GM10847 (cell line): ENCODE data around the gene MSANTD2.

Source experiments
- POLR2A ChIP-seq: IDR thresholded peaks from 2 replicates; pipeline ENCODE4 v1.6.1; 2011; ENCODE audit not compliant: insufficient read length; ENCODE audit errors: extremely low read depth

The MSANTD2 gene

DNA sequence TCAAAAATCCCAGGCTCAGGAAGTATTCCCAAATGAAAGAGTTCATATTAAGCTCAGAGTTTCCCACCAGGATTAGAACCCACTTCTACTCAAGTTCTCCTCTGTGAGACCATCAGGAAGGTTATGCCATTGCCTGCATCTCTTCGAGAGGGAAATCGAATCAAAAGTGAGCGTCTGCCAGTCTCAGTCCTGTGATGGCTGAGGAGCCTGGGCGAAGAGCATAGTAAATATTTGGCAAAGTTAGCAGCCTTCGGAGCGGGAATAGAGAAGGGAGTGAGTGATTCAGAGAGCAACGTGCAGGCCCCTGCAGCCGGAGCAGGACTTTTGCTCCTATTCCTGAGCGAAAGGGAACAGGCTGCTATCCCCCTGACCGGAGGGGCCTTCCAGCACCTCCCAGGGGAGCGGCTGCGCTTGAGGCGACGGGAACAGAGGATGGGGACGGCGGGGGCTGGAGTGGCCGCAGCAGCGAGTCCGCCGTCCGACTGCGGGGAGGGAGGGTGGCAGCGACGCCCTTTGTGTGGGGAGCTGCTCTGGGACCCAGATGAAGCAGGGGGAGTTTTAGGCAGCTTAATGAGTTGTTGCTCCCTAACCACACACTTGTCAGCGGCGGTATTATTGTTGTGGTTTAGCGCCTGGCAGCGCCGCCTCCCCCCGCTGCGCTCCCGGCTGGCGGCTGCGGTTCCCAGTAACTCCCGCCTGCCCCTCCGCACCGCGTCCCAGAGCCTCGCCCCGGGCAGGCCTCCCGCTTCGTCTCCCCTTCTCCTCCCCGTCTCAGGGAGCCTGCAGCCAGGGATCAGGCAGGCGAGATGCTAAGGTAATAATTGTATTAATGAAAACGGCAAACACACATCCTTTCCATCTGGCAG lies 82.2 kb downstream of the MSANTD2 start:
- no peak for TF ChIP-seq POLR2A

- TF ChIP-seq POLR2A = no peak
Measured at GRCh38 chr11:124717421-124717785, 82.8 kb downstream of the MSANTD2 start.

- no peak for TF ChIP-seq POLR2A
Measured at GRCh38 chr11:124716591-124716990, 83.6 kb downstream of the MSANTD2 start.
